ENCODE results near the gene RNU1-3. TPM values are rescaled to one million over a fixed set of nuclear protein-coding genes. Genes with fewer than 3 reads are reported as not detected.
A peak's percentile ranks its signal among the peaks of the same experiment; 100 is the strongest.

Gene RNU1-3
- total and polyA plus RNA-seq, 2 of the 8 experiments (the other 6 are each of a cell fraction or from before 2014, with no cell fraction given) = 145 to 1,303 TPM

DNA sequence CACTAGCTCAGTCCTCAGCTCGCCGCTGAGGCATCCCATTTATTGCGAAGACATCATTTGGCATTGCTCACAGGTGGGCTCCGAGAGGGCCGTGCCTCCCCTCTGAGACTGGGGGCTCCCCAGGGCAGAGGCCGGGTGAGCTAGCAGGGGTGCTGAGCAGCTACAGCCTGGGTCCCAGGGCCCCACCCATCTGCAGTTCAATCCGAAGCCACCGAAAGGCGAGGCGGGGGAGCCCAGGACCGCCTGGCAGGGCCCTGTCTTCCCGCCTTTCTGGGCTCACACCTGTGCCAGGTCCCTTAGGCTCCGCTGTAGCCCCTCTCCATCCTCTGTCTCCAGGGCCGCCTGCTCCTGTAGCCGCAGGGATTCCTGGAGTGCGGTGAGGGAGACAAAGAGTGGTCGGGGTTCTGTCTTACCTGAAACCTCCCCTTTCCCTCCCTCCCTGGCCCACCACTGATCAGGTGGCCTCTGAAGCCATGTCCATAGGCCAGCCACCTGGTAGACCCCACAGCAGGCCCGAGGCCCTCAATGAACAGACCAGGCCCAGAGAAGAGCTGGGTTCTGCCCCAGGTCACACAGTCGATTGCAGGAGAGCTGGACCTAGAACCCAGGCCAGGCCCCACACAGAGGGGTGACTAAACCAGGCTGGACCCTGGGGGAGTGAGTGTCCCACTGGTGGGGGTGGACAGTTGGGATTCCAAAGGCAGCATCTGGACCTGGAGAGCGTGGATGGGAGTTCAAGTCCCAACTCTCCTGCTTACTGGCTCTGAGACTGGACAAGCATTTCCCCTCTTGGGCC, 35.3 kb downstream of the RNU1-3 start:
- Histone ChIP-seq H4K20me1 (replicated peaks in 1 of 2; ENCODE audit: control insufficient read depth in 1 of 2, insufficient read depth in 2 of 2, low read length in 2 of 2) (peaks cover 7 to 11% of the 10 kb centered on the region in 2 experiments), H3K23ac (ENCODE audit: insufficient read length) (no peak overlapping the region), H2BK15ac (ENCODE audit: low read length) (no peak overlapping the region), H2BK120ac (replicated peaks; ENCODE audit: low read depth, low read length) (no peak overlapping the region), H2BK5ac (ENCODE audit: low read depth, low read length) (peak overlapping the region; percentile 72), H2BK20ac (ENCODE audit: low read length) (no peak overlapping the region), H3K9me3 (ENCODE audit: insufficient read depth in 2 of 2, low read depth in 1 of 2, low read length in 1 of 2) (no peaks in the 10 kb centered on the region), H4K5ac (ENCODE audit: insufficient read length, low read depth, low read length) (no peak overlapping the region), H4K91ac (replicated peaks; ENCODE audit: insufficient read length, low read length) (no peak overlapping the region), H3K36me3 (ENCODE audit: control insufficient read depth in 2 of 4, insufficient read depth in 4 of 4, low read length in 3 of 4) (peaks cover under 1 to 15% (median 8%) of the 10 kb centered on the region in 4 experiments; a peak in 5 of 8 replicates), H2BK12ac (ENCODE audit: low read depth, low read length) (no peak overlapping the region), H3K27me3 (replicated peaks in 1 of 4; ENCODE audit: control insufficient read depth in 3 of 4, extremely low read depth in 1 of 4, insufficient read depth in 3 of 4, low read length in 3 of 4) (no peaks in the 10 kb centered on the region), H4K8ac (ENCODE audit: extremely low read depth, insufficient read depth, low read length) (peak overlapping the region; percentile 52; the same call in 1 of the 2 replicates), H3K18ac (ENCODE audit: extremely low read depth, low read length) (no peak overlapping the region), H2AK5ac (ENCODE audit: low read depth, low read length) (no peak overlapping the region), H3K23me2 (ENCODE audit: low read depth, low read length) (no peaks in the 10 kb centered on the region; the same call in 1 of the 2 replicates), H3K4me3 (ENCODE audit: extremely low read depth in 1 of 4, insufficient read depth in 2 of 4, low read depth in 3 of 4, low read length in 4 of 4) (no peak overlapping the region), H3K9ac (replicated peaks in 1 of 4; ENCODE audit: extremely low read depth in 1 of 4, low read depth in 3 of 4, low read length in 3 of 4) (0 out of 7 replicates have a peak overlapping the region, but pooled peaks of 1 of the 4 experiments have one; percentile 15), H3K79me2 (ENCODE audit: control insufficient read depth in 1 of 2, insufficient read depth in 2 of 2, low read length in 2 of 2) (no peaks in the 10 kb centered on the region), H3K4me1 (replicated peaks in 1 of 4; ENCODE audit: control insufficient read depth in 3 of 4, insufficient read depth in 4 of 4, low read length in 3 of 4) (peaks cover 0 to 2% (median 0%) of the 10 kb centered on the region in 4 experiments; a peak in 2 of 7 replicates), H3K27ac (ENCODE audit: low read depth, low read length) (no peak overlapping the region), H3K4ac (replicated peaks; ENCODE audit: insufficient read length, low read depth, low read length) (no peak overlapping the region), H3K56ac (replicated peaks; ENCODE audit: insufficient read length, low read depth, low read length) (no peak overlapping the region), H2AFZ (ENCODE audit: low read length) (no peak overlapping the region), H3K14ac (ENCODE audit: insufficient read length) (no peak overlapping the region), H3K79me1 (ENCODE audit: low read depth, low read length) (no peaks in the 10 kb centered on the region), H3K4me2 (ENCODE audit: insufficient read depth in 1 of 2, low read depth in 2 of 2, low read length in 2 of 2) (no peak overlapping the region)
- TF ChIP-seq, protein P1, sequence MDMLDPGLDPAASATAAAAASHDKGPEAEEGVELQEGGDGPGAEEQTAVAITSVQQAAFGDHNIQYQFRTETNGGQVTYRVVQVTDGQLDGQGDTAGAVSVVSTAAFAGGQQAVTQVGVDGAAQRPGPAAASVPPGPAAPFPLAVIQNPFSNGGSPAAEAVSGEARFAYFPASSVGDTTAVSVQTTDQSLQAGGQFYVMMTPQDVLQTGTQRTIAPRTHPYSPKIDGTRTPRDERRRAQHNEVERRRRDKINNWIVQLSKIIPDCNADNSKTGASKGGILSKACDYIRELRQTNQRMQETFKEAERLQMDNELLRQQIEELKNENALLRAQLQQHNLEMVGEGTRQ (IDR thresholded peaks at IDR 0.05; ENCODE audit: low read length) = no peak
- TF ChIP-seq, protein P2, sequence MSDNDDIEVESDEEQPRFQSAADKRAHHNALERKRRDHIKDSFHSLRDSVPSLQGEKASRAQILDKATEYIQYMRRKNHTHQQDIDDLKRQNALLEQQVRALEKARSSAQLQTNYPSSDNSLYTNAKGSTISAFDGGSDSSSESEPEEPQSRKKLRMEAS (IDR thresholded peaks at IDR 0.05) = 0 out of 2 replicates have a peak, but pooled peaks have one; percentile 22
- TF ChIP-seq, protein P3, sequence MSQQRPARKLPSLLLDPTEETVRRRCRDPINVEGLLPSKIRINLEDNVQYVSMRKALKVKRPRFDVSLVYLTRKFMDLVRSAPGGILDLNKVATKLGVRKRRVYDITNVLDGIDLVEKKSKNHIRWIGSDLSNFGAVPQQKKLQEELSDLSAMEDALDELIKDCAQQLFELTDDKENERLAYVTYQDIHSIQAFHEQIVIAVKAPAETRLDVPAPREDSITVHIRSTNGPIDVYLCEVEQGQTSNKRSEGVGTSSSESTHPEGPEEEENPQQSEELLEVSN (IDR thresholded peaks at IDR 0.05) = peak; percentile 81
- no peak for FAIRE-seq
- DNase-seq (ENCODE audit: low read depth in 1 of 2, low spot score in 2 of 2) = peak in 1 of 2 experiments; percentile 56
- CTCF ChIA-PET (ENCODE audit: partially characterized antibody) = interaction anchor here (0.6 to 13.8 kb wide), 11 partner anchors 8 to 362 kb away, joined by 3 to 239 read pairs (median 4); no protein-coding TSS in a partner anchor
- WGBS, 2 experiments (ENCODE audit: extremely low coverage in 1 of 2, insufficient coverage in 1 of 2, insufficient read length in 1 of 2, insufficient replicate concordance in 2 of 2, low coverage in 1 of 2, low lambda C conversion rate in 2 of 2, missing lambda C conversion rate in 1 of 2) = 89% methylated on average over 20 of the region's 20 CpGs; no CpG with 5 or more reads in 1 of the 2 experiments
- POLR2A ChIA-PET (ENCODE audit: partially characterized antibody) = interaction anchor here (1.5 to 1.9 kb wide), 2 partner anchors 9 to 13 kb away, joined by 5 to 6 read pairs; no protein-coding TSS in a partner anchor

All from H1 (cell line).